K562 (cell line): ENCODE measurements around the gene ROS1. TPM values are rescaled to one million over a fixed set of nuclear protein-coding genes. Genes with fewer than 3 reads are reported as not detected.

Source experiments
- ATAC-seq: fragments of 200-7000 bp; cut with Tn5 transposase; 3 replicates; pipeline ENCODE4 v1.9.1; 2020; ENCODE audit warnings: moderate library complexity
- BruUV-seq: library from RNA; stranded (reverse); fragments of 400-500 nt; replicated peaks from 2 replicates; lab custom pipeline; 2021; lab: Mats Ljungman, UMichigan
- CTCF ChIA-PET: fragments of 300-600 bp; formaldehyde crosslinking; extraction: SDS; loops from one replicate; lab custom pipeline; 2021; ENCODE audit warnings: low intra/inter-chr PET ratio; lab: Yijun Ruan, JAX
- POLR2A ChIA-PET: fragments of 300-600, 350-650 bp; sonication (Branson Sonifier 250); formaldehyde crosslinking; extraction: SDS; loops from one replicate; lab custom pipeline; 2021; ENCODE audit warnings: antibody characterized with exemption, inconsistent platforms; lab: Yijun Ruan, JAX
- DNase-seq, 4 experiments: peaks; one replicate each; pipeline versions ENCODE4 v3.0.0 to v3.0.0-alpha.2; 2011 to 2018; ENCODE audit warnings: low spot score in 3 of 4, mixed read lengths in 3 of 4; ENCODE audit errors: extremely low read depth in 1 of 4
- FAIRE-seq: peaks from 2 replicates; lab custom pipeline; 2011; peaks lifted over from hg19 to GRCh38; lab: Jason Lieb, UNC
- H2AFZ ChIP-seq: 2 replicates; pipeline ENCODE4 v1.6.0; 2011; ENCODE audit warnings: low read depth, low read length, control low read depth, inconsistent platforms
- H3K27ac ChIP-seq: fragments of 200-600 bp; 3 replicates; pipeline ENCODE4 v1.8.0; 2011; ENCODE audit warnings: low read depth, mild to moderate bottlenecking, control low read depth, inconsistent platforms, low read length, moderate library complexity, mixed read lengths; ENCODE audit errors: extremely low read depth
- H3K27me3 ChIP-seq, 2 experiments: fragments of 300-600 bp in 1 of 2; 2 replicates in 1 of 2; 3 replicates in 1 of 2; pipeline versions ENCODE4 v1.6.0 to v1.8.0; 2011; ENCODE audit warnings: inconsistent platforms in 2 of 2, low read length in 2 of 2, mild to moderate bottlenecking in 1 of 2, mixed read lengths in 1 of 2, moderate library complexity in 1 of 2; ENCODE audit not compliant: control insufficient read depth in 2 of 2, insufficient read depth in 2 of 2
- H3K36me3 ChIP-seq: fragments of 300-600 bp; 3 replicates; pipeline ENCODE4 v1.8.0; 2011; ENCODE audit warnings: mild to moderate bottlenecking, low read length, inconsistent platforms; ENCODE audit not compliant: control insufficient read depth, insufficient read depth
- H3K4me1 ChIP-seq, 2 experiments: fragments of 200-600 bp in 1 of 2; replicated peaks in 1 of 2; 2 replicates in 1 of 2; 3 replicates in 1 of 2; pipeline versions ENCODE4 v1.5.1 to v1.8.0; 2011; ENCODE audit warnings: inconsistent platforms in 2 of 2, low read length in 2 of 2, mild to moderate bottlenecking in 1 of 2, mixed read lengths in 1 of 2, moderate library complexity in 1 of 2; ENCODE audit not compliant: control insufficient read depth in 2 of 2, insufficient read depth in 2 of 2
- H3K4me2 ChIP-seq: 2 replicates; pipeline ENCODE4 v1.6.1; 2011; ENCODE audit warnings: low read length, control low read depth, inconsistent platforms, mixed read lengths; ENCODE audit not compliant: insufficient read depth
- H3K4me3 ChIP-seq: fragments of 200-600 bp; sonication (generic), shearing (Covaris generic); 2 replicates; pipeline ENCODE4 v1.5.1; 2016; ENCODE audit warnings: control low read depth, inconsistent platforms
- H3K79me2 ChIP-seq: fragments of 200-600 bp; 3 replicates; pipeline ENCODE4 v1.8.0; 2011; ENCODE audit warnings: low read length, inconsistent platforms; ENCODE audit not compliant: control insufficient read depth, insufficient read depth
- H3K9ac ChIP-seq, 2 experiments: 2 replicates each; pipeline versions ENCODE4 v1.6.0 to v1.6.1; 2011; ENCODE audit warnings: low read depth in 2 of 2, low read length in 2 of 2, control low read depth in 1 of 2, inconsistent platforms in 1 of 2, mild to moderate bottlenecking in 1 of 2, mixed read lengths in 1 of 2; ENCODE audit not compliant: insufficient read depth in 1 of 2
- H3K9me1 ChIP-seq: one replicate; pipeline ENCODE4 v1.6.0; 2011; ENCODE audit warnings: inconsistent platforms, mild to moderate bottlenecking, low read length, moderate library complexity; ENCODE audit not compliant: control insufficient read depth, insufficient read depth
- H3K9me3 ChIP-seq: replicated peaks from 2 replicates; pipeline ENCODE4 v1.5.1; 2011; ENCODE audit warnings: low read depth, low read length, inconsistent platforms; ENCODE audit not compliant: control insufficient read depth, insufficient read depth
- H4K20me1 ChIP-seq: replicated peaks from 2 replicates; pipeline ENCODE4 v1.6.1; 2011; ENCODE audit warnings: low read length, inconsistent platforms, mixed read lengths; ENCODE audit not compliant: control insufficient read depth, insufficient read depth
- ATF3 ChIP-seq, 2 experiments: fragments of 450-650 bp in 1 of 2; sonication (generic) in 1 of 2; formaldehyde crosslinking in 1 of 2; IDR thresholded peaks in 1 of 2; conservative IDR thresholded peaks in 1 of 2; 2 replicates each; pipeline versions ENCODE4 v1.6.1 to v1.8.1; 2016 to 2023; ENCODE audit warnings: mild to moderate bottlenecking in 2 of 2, moderate library complexity in 2 of 2, inconsistent platforms in 1 of 2, missing genetic modification reagents in 1 of 2
- ATF4 ChIP-seq: fragments of 450-650 bp; formaldehyde crosslinking; IDR thresholded peaks from 2 replicates; pipeline ENCODE4 v1.4.0; 2022; ENCODE audit warnings: mild to moderate bottlenecking, moderate library complexity
- ATF7 ChIP-seq: fragments of 450-650 bp; IDR thresholded peaks from 2 replicates; pipeline ENCODE4 v1.7.1; 2014; ENCODE audit warnings: mild to moderate bottlenecking, moderate library complexity
- CEBPB ChIP-seq: fragments of 450-650 bp; IDR thresholded peaks from 2 replicates; pipeline ENCODE4 v1.6.1; 2016; ENCODE audit warnings: missing genetic modification characterization, missing compliant biosample characterization
- CEBPG ChIP-seq, 3 experiments: fragments of 200-800 bp in 1 of 3; sonication (Bioruptor generic) in 1 of 3; sonication (generic) in 1 of 3; formaldehyde crosslinking in 1 of 3; IDR thresholded peaks in 2 of 3; conservative IDR thresholded peaks in 1 of 3; 2 replicates each; pipeline versions ENCODE4 v1.6.1 to v1.8.0; 2016 to 2022; ENCODE audit warnings: missing compliant biosample characterization in 2 of 3, missing genetic modification characterization in 2 of 3, mild to moderate bottlenecking in 1 of 3, missing genetic modification reagents in 1 of 3
- CREB1 ChIP-seq, 2 experiments: sonication (generic) in 1 of 2; formaldehyde crosslinking in 1 of 2; IDR thresholded peaks; 2 replicates each; pipeline versions ENCODE4 v1.6.1 to v1.8.0; 2012 to 2022; ENCODE audit warnings: inconsistent platforms in 1 of 2, mild to moderate bottlenecking in 1 of 2, missing genetic modification reagents in 1 of 2, moderate library complexity in 1 of 2
- GABPA ChIP-seq: fragments of 200-800 bp; sonication (Bioruptor generic); conservative IDR thresholded peaks from 2 replicates; pipeline ENCODE4 v1.6.1; 2016; ENCODE audit warnings: low read depth, missing genetic modification characterization, missing compliant biosample characterization
- HDGF ChIP-seq: fragments of 450-650 bp; IDR thresholded peaks from 2 replicates; pipeline ENCODE4 v1.6.1; 2016
- HOXB6 ChIP-seq: fragments of 250-450 bp; sonication (Bioruptor Pico); IDR thresholded peaks from 2 replicates; pipeline ENCODE4 v1.5.1; 2022; ENCODE audit warnings: mild to moderate bottlenecking, borderline replicate concordance
- NFYB ChIP-seq: IDR thresholded peaks from 2 replicates; pipeline ENCODE4 v1.6.1; 2011; ENCODE audit warnings: mild to moderate bottlenecking, moderate library complexity; ENCODE audit not compliant: insufficient read length; ENCODE audit errors: extremely low read depth
- POLR2H ChIP-seq: IDR thresholded peaks from 2 replicates; pipeline ENCODE4 v1.6.1; 2016; ENCODE audit warnings: missing genetic modification characterization, low read depth, mild to moderate bottlenecking, control low read depth, missing compliant biosample characterization, moderate library complexity
- PPARD ChIP-seq: fragments of 250-450 bp; sonication (Bioruptor Pico); IDR thresholded peaks from 2 replicates; pipeline ENCODE4 v1.8.0; 2022; ENCODE audit warnings: inconsistent platforms, mild to moderate bottlenecking, moderate library complexity
- SIN3A ChIP-seq, 2 experiments: fragments of 150-350 bp in 1 of 2; IDR thresholded peaks; 2 replicates each; pipeline ENCODE4 v1.6.1; 2011 to 2016; ENCODE audit warnings: borderline replicate concordance in 2 of 2, low read depth in 2 of 2, low read length in 2 of 2, mild to moderate bottlenecking in 2 of 2, moderate library complexity in 2 of 2; ENCODE audit not compliant: control insufficient read depth in 1 of 2
- SMC3 ChIP-seq: conservative IDR thresholded peaks from 2 replicates; pipeline ENCODE4 v1.6.1; 2011; ENCODE audit warnings: low read depth, low read length, improper control_type of control experiment; ENCODE audit not compliant: insufficient read depth
- TAL1 ChIP-seq: fragments of 450-650 bp; IDR thresholded peaks from 2 replicates; pipeline ENCODE4 v1.6.1; 2016; ENCODE audit warnings: mild to moderate bottlenecking
- TOE1 ChIP-seq, 2 experiments: fragments of 450-650 bp in 1 of 2; sonication (generic) in 1 of 2; formaldehyde crosslinking in 1 of 2; IDR thresholded peaks; 2 replicates each; pipeline versions ENCODE4 v1.7.1 to v1.8.0; 2016 to 2022; ENCODE audit warnings: borderline replicate concordance in 2 of 2, mild to moderate bottlenecking in 2 of 2, antibody characterized with exemption in 1 of 2, inconsistent platforms in 1 of 2, low read depth in 1 of 2, missing genetic modification reagents in 1 of 2, moderate library complexity in 1 of 2
- TRIM24 ChIP-seq, 2 experiments: fragments of 450-650 bp; IDR thresholded peaks; 2 replicates each; pipeline ENCODE4 v1.6.1; 2016
- U2AF2 ChIP-seq: fragments of 200-400 bp; formaldehyde crosslinking; optimal IDR thresholded peaks from 2 replicates; pipeline ENCODE3; 2017; ENCODE audit warnings: low read depth, mild to moderate bottlenecking, low read length
- ZNF583 ChIP-seq: fragments of 250-450 bp; sonication (Bioruptor Pico); IDR thresholded peaks from 2 replicates; pipeline ENCODE4 v1.4.0; 2020
- WGBS: fragments of 100-300 bp; shearing (Covaris generic); methylation state at CpG from one replicate; pipeline ENCODE4 v1.1.6; 2016; ENCODE audit warnings: low coverage, mixed read lengths; ENCODE audit not compliant: insufficient coverage; ENCODE audit errors: missing lambda C conversion rate; 5-methylcytosine and 5-hydroxymethylcytosine counted together
- in situ Hi-C: fragments of 300-500 bp; cut with MboI; formaldehyde crosslinking; loops from 4 replicates; pipeline ENCODE4 v1.15.0; 2018; ENCODE audit warnings: inconsistent platforms, mixed read lengths
- intact Hi-C: fragments of 100-400 bp; cut with micrococcal nuclease; formaldehyde crosslinking; loops from 2 replicates; pipeline ENCODE4 v1.14.2; 2022
- polyA plus RNA-seq, 8 experiments: library from polyadenylated mRNA; depleted of rRNA in 4 of 8; stranded (reverse) in 5 of 8; unstranded in 3 of 8; fragments of >200 nt; fragmentation: Nextera tagmentation in 2 of 8; fragmentation: Illumina TruSeq in 1 of 8; extraction: Ambion mirVana in 2 of 8; extraction: Trizol in 1 of 8; gene quantifications; 2 replicates each; pipeline versions ENCODE4 v1.2.1 to v1.2.3, GENCODE V29; 2011 to 2014; ENCODE audit warnings: inconsistent platforms in 1 of 8, missing spikeins in 1 of 8
- total RNA-seq, 7 experiments: library from RNA; depleted of rRNA in 6 of 7; stranded (reverse); fragments of >200 nt in 6 of 7; fragmentation: Illumina TruSeq in 2 of 7; extraction: Trizol in 2 of 7; gene quantifications; 2 replicates each; pipeline versions ENCODE4 v1.2.1 to v1.2.3, GENCODE V29; 2011 to 2021; ENCODE audit warnings: low replicate concordance in 1 of 7

ROS1 gene
- total and polyA plus RNA-seq, 9 of the 15 experiments (the other 6 are each of a cell fraction or from before 2014, with no cell fraction given): under 0.01 to 0.16 (median 0.04) TPM; not detected in 6

DNA sequence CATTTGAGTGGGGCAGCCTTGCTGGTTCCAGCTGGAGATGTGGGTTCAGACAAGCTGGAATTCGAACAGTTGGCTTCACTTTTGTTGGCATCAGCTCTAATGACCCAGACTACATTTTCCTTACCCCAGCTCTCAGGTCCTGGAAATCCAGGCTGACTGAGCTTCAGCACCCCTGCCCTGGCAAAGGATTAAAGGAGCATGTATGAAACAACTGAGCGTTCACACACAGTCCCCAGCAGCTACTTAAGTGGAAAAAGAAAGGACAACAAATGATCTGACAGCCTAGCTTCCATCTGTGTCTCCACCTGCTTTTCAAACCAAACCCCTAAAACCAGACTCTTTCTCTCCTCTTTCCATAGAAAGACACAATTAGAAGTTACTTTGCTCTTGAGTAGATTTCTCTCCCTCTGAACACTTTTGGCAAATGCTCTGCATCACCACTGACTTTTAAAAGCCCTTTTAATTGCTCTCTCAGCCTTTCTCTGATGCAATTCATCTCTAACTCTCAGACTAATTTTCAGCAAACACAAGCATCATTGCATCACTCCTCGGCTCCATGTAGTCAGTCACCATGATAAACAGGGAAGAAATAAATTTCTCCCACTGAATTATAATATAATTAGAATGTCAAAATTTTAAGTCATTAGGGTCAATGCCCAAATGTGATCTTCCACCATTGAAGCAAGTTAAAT, 28.1 kb downstream of the ROS1 start:
- Histone ChIP-seq H4K20me1 (no peaks in the 10 kb centered on the region), H3K4me2 (no peak overlapping the region), H3K4me1 (no peaks in the 10 kb centered on the region; a peak in 1 of 5 replicates), H2AFZ (no peak overlapping the region), H3K4me3 (no peak overlapping the region), H3K9ac (no peak overlapping the region), H3K79me2 (no peaks in the 10 kb centered on the region), H3K27me3 (no peaks in the 10 kb centered on the region; a peak in 2 of 5 replicates), H3K36me3 (no peaks in the 10 kb centered on the region), H3K9me3 (no peaks in the 10 kb centered on the region), H3K27ac (no peak overlapping the region), H3K9me1 (no peaks in the 10 kb centered on the region)
- FAIRE-seq: no peak
- peak; percentile 54; the same call in 2 of the 3 replicates for ATAC-seq
- intact Hi-C loops: no loop called here
- BruUV-seq: no TSS peak
- ChIA-PET POLR2A (no interaction called here), CTCF (no interaction called here)
- DNase-seq: no peak
- 9% methylated on average over 3 of the region's 3 CpGs for WGBS
- in situ Hi-C loops: no loop called here
- TF ChIP-seq SMC3 (no peak), TRIM24 (IDR thresholded peaks at IDR 0.05) (peak; percentile 72 to 74; a peak in 2 of 4 replicates), ATF3 (IDR thresholded peaks at IDR 0.05) (peak; percentile 83), ATF3 (CRISPR knock-in tag; conservative IDR thresholded peaks at IDR 0.05) (no peak), U2AF2 (no peak), POLR2H (tag) (0 out of 2 replicates have a peak, but pooled peaks have one; percentile 43), HOXB6 (CRISPR knock-in tag) (no peak), SIN3A (IDR thresholded peaks at IDR 0.05; ENCODE audit: borderline replicate concordance in 2 of 2, control insufficient read depth in 1 of 2, low read depth in 2 of 2, low read length in 2 of 2) (no peak), ZNF583 (no peak), GABPA (tag) (no peak), CEBPG (CRISPR knock-in tag; IDR thresholded peaks at IDR 0.05) (peak; percentile 13; the same call in 1 of the 2 replicates), CEBPG (tag; conservative IDR thresholded peaks at IDR 0.05 in 1 of 2, IDR thresholded peaks at IDR 0.05 in 1 of 2) (peak; percentile 94 to 98), CEBPB (tag) (peak; percentile 43; the same call in 1 of the 2 replicates), CREB1 (IDR thresholded peaks at IDR 0.05) (no peak), CREB1 (CRISPR knock-in tag; IDR thresholded peaks at IDR 0.05) (no peak), PPARD (CRISPR knock-in tag) (no peak), HDGF (no peak), ATF4 (peak; percentile 40; the same call in 1 of the 2 replicates), NFYB (no peak), ATF7 (peak; percentile 29; the same call in 1 of the 2 replicates), TOE1 (IDR thresholded peaks at IDR 0.05; ENCODE audit: borderline replicate concordance) (no peak), TOE1 (CRISPR knock-in tag; IDR thresholded peaks at IDR 0.05; ENCODE audit: borderline replicate concordance, low read depth) (no peak), TAL1 (no peak)
